HG03280 (cell line): ENCODE data around the gene KRT17.
"Not testable (repeated sequence)": the region's sequence is repeated elsewhere in the genome, so short reads cannot be mapped to it uniquely, and the experiment has no call there.

ENCODE experiments used
- ATAC-seq: cut with Tn5 transposase; IDR thresholded peaks from one replicate; pipeline ENCODE4 v1.9.1; 2021; ENCODE audit warnings: mild to moderate bottlenecking, moderate library complexity; ENCODE audit not compliant: unreplicated experiment

Gene KRT17

GRCh38 chr17:41654678-41655607, 30.6 kb upstream of the KRT17 start:
- no peak for ATAC-seq

GRCh38 chr17:41653892-41654677, 29.7 kb upstream of the KRT17 start:
- ATAC-seq: no peak

GRCh38 chr17:41653421-41653820, 29.0 kb upstream of the KRT17 start:
- no peak for ATAC-seq

- ATAC-seq: no peak
Observed at GRCh38 chr17:41652461-41652970, 28.1 kb upstream of the KRT17 start.

- no peak for ATAC-seq
Observed at GRCh38 chr17:41651625-41652460, 27.5 kb upstream of the KRT17 start.

DNA sequence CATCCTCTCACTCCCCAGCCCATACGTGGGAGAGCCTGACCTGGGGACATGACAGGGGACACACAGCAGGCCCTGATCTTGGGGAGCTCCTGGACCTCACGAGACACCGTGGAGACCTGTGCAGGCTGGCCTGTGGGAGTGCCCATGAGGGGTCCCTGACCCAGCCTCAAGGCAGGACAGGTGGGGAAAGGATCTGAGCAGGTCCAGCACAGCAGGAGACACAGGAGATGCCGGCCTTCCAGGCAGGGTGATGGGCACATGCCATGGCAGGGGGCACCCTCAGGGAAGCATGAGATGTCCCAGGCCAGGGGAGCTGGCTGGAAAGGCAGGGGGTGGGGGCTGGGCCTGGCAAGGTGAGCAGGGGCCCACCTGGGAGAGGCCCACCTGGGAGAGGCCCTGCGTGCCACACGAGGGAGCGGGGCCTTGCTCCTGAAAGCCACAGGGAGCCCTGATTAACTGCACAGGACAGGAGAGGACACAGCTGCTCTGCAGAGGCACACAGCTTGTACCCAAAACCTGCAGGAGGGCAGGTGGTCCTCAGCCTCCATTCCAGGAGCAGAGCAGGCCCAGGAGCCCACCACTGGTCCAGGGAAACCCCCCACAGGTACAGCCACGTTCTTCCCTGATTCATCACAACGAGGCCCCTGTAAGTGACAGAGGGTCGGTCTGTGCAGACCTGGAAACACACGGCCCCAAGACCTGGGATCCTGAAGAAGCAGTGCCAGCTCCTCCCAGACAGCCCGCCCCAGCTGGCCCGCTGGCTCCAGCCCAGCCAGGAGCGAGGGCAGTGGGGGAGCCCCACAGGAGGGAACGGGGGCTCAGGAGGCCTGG, 26.6 kb upstream of the KRT17 start:
- ATAC-seq: no peak

- no peak for ATAC-seq
Observed at GRCh38 chr17:41649923-41650519, 25.6 kb upstream of the KRT17 start.

GRCh38 chr17:41648411-41649195, 24.2 kb upstream of the KRT17 start:
- no peak for ATAC-seq

- no peak for ATAC-seq
Observed at GRCh38 chr17:41647940-41648410, 23.6 kb upstream of the KRT17 start.

- no peak for ATAC-seq
Observed at GRCh38 chr17:41647038-41647813, 22.9 kb upstream of the KRT17 start.

DNA sequence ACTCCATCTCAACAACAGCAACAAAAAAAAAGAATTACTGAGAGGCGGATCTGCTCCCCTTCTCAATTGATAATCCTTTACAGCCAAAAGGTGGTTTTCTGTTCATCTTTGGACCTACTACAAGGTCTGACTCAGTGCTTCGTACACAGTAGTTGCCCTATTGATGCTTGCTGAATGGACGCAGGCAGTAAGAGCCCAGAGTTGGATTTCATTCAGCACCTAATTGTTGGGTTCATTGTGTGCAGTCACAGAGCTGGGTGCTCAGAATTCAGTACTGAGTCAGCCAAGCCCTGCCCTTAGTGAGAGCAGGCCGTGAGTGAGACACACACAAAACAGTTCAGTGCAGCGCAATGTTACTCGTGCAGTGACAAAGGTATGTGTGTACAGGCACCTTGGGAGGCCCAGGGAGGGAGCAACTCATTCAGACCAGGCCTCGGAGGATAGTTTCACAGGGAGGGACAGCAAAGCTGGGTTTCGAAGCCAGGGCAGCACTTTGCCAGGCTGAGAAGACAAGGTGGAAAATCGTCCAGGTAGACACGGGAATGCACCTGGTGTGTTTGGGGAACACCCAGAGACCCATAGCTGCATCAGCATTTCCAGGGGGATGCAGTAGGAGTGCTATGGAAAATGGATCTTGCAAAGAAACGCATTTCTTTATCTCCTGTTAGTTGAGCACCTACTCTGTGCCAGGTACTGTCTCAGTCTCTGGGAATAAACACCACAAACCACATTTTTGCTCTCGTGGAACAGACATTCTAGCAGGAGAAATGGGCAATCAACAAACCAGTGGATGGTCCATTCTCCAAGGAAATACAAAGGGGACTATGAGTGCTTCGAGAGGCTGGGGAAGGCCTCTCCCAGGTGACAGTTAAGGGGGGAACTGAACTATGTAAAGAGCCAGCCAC, 18.1 kb upstream of the KRT17 start:
- ATAC-seq: no peak

GRCh38 chr17:41640596-41640995, 16.2 kb upstream of the KRT17 start:
- ATAC-seq: not testable (repeated sequence)

DNA sequence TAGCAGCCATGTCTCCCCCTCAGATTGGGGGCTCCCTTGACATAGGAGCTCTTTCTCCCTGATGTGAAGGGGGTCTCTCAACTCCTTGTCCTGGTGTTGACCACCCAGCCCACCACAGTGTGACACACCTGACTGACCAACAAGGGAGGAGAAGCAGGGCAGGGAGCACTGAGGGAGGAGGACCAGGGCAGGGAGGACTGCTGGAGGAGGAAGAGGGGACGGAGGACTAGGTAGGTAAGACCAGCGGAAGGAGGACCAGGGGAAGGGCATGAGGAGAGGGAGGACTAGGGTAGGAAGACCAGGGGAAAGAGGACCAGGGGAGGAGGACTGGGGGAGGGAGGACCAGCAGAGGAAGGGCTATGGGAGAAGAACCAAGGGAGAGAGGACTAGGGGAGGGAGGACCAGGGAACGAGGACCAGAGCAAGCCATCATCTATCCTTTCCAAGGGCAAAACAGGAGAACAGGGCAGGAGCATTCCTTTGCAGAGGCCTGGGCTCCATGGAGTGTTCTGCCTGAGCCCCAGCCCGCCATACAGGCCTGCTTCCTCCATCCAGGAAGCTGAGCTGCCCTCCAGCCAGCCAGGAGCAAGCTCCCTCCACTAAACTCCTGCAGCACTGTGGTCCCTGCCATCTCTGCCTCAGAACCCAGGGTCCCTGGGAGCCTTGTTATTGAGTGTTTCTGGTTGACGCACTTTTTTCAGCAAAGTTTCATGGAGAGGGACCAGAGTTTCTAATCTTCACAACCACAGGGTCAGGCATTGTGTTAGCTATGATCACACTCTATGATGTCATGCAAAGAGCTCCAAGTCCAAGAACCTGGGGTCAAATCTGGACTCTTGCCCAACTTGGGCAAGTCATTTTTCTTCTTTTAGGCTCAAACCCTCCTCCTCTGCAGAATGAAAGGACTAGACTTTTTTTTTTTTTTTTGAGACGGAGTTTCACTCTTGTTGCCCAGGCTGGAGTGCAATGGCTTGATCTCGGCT, 15.4 kb upstream of the KRT17 start:
- no peak for ATAC-seq

GRCh38 chr17:41638941-41639340, 14.6 kb upstream of the KRT17 start:
- ATAC-seq: no peak

DNA sequence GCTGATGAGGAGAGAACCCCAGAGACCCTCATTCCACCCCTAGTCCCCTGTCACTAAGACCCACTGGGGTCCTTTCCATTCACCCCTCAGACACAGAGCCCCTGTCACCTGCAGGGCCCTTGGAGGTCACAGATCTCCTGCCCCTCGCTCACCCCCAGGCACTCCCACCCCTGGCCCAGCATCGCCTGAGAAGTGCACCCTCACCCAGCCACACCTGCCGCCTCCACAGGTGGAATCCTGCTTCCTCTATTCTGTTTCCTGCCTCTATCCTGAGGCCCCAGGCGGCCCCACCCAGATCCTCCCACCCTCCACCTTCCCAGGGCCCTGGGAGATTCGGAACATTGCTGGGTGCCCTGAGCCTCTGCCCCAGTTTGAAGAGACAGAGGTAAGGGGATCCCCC, 13.8 kb upstream of the KRT17 start:
- ATAC-seq: no peak

DNA sequence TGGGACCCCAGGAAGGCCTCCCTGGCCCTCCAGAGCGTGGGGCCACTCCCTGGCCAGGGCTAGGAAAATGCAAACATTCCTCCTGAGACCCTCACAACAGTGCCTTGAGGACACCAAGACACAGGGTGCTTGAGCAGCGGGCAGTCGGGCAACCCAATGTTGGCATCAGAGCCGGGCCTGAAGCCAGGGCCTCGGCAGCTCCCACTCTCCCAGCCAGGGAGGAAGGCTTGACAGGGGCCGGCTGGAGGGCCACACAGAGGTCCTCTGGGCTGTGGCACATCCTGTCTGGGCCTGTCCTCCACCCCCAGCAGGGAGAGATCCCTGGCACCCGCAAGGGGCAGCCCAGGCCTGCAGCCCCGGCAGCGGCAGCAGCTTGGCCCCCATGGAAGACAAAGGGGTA, 12.3 kb upstream of the KRT17 start:
- no peak for ATAC-seq
